NOMO-1 treated with dmso at 0.1 percent for 144 hours (cell line): ENCODE measurements around the gene RALGAPB.
"Not testable (repeated sequence)": the region's sequence is repeated elsewhere in the genome, so short reads cannot be mapped to it uniquely, and the experiment has no call there.

Experiments used
- DNase-seq: peaks from one replicate; lab custom pipeline; 2025; ENCODE audit not compliant: unreplicated experiment; lab: John Stamatoyannopoulos, UW

Gene RALGAPB

GRCh38 chr20:38583306-38583705 lies 110.7 kb downstream of the RALGAPB start:
- DNase-seq: no peak

- no peak for DNase-seq
These were observed 111.6 kb downstream of the RALGAPB start for GRCh38 chr20:38584099-38584763.

GRCh38 chr20:38585404-38586180 lies 112.9 kb downstream of the RALGAPB start:
- no peak for DNase-seq

- no peak for DNase-seq
These were observed 113.5 kb downstream of the RALGAPB start for GRCh38 chr20:38586181-38586525.

GRCh38 chr20:38588303-38588702 lies 115.7 kb downstream of the RALGAPB start:
- DNase-seq: no peak

GRCh38 chr20:38589351-38589750 lies 116.7 kb downstream of the RALGAPB start:
- DNase-seq: no peak

GRCh38 chr20:38589967-38590675 lies 117.5 kb downstream of the RALGAPB start:
- no peak for DNase-seq

GRCh38 chr20:38590676-38591473 lies 118.2 kb downstream of the RALGAPB start:
- no peak for DNase-seq

GRCh38 chr20:38591474-38592410 lies 119.1 kb downstream of the RALGAPB start:
- no peak for DNase-seq

- not testable (repeated sequence) for DNase-seq
These were observed 119.8 kb downstream of the RALGAPB start for GRCh38 chr20:38592411-38592790.

GRCh38 chr20:38594281-38594680 lies 121.6 kb downstream of the RALGAPB start:
- not testable (repeated sequence) for DNase-seq

- DNase-seq: not testable (repeated sequence)
These were observed 123.2 kb downstream of the RALGAPB start for GRCh38 chr20:38595886-38596285.

GRCh38 chr20:38599410-38599882 lies 126.8 kb downstream of the RALGAPB start:
- no peak for DNase-seq

- no peak for DNase-seq
These were observed 127.4 kb downstream of the RALGAPB start for GRCh38 chr20:38600057-38600456.

GRCh38 chr20:38601216-38602184 lies 128.9 kb downstream of the RALGAPB start, which contains the start of gene ARHGAP40:
Gene ARHGAP40, plus strand, starts transcription at chr20:38601809.
- no peak for DNase-seq

GRCh38 chr20:38602185-38602581 lies 129.5 kb downstream of the RALGAPB start:
- DNase-seq: no peak

- no peak for DNase-seq
These were observed 130.6 kb downstream of the RALGAPB start for GRCh38 chr20:38603286-38603685.

GRCh38 chr20:38604873-38605303 lies 132.2 kb downstream of the RALGAPB start:
- no peak for DNase-seq

GRCh38 chr20:38607351-38607750 lies 134.7 kb downstream of the RALGAPB start:
- no peak for DNase-seq
